GM19395 (cell line): ENCODE results near the gene FHAD1.
A peak's percentile ranks its signal among the peaks of the same experiment; 100 is the strongest.
"Not testable (repeated sequence)": the region's sequence is repeated elsewhere in the genome, so short reads cannot be mapped to it uniquely, and the experiment has no call there.

Experiments used
- ATAC-seq: cut with Tn5 transposase; IDR thresholded peaks from one replicate; pipeline ENCODE4 v1.9.1; 2021; ENCODE audit warnings: mild to moderate bottlenecking, moderate library complexity; ENCODE audit not compliant: unreplicated experiment

Gene FHAD1

DNA sequence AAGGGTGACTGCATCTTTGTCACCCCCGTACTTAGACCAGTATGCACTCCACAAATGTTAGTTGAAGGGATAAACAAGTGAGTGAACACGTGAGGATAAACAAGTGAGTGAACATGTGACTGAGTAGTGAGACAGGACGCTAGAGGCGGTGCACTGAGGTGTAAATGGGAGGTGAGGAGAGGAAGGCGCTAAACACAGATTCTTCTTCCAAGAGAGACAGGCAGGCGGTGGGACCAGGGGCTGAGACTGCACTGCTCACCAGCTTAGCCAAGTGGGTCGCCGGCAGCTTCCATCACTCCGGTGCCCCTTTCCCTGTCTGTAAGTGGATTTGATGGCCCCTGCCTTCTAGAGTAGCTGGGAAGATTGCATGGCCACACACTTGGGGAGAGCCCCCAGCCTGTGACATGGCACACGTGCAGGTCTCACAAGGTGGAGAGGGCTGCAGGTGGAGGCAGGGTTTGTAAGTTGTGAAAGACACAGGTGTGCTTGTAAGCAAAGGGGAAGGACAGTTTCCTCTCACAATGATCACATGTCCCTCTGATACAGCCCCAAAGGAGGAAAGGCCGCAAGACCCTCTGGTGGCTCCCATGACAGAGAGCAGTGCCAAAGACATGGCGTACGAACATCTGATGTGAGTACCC, 115.2 kb downstream of the FHAD1 start:
- ATAC-seq, result no peak

DNA sequence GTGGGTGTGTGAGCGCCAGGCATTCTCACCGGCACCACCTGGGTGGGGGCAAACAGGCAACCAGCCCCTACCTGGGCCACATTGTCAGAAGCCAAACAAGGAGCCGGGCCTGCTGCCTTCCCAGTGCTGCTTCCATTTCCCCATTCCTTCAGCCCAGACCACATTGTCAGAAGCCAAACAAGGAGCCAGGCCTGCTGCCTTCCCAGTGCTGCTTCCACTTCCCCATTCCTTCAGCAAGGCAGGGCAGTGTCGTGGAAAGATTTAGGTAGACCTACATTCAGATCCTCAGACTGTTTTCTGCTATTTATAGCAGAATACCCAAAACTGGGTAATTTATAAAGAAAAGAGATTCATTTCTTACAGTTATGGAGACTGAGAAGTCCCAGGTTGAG, 115.7 kb downstream of the FHAD1 start:
- no peak for ATAC-seq

DNA sequence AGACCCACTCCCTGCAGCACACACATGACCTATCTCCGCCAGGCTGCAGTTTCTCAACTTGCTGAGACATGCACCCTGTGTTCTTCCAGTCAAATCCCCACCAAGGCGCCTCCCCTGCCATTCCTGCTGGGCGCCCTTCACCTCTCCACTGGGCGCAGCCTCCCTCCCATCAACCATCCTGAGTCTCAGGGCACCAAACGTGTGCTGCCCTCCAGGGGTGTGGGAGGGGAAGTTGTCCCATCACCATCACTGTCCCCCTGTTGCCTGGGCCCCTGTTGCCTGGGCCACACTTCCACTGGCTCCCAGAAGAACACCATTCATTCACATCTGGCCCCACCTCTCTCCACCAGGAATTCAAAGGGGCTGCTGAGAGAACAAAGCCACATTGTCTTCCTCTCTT, 117.7 kb downstream of the FHAD1 start:
- no peak for ATAC-seq

DNA sequence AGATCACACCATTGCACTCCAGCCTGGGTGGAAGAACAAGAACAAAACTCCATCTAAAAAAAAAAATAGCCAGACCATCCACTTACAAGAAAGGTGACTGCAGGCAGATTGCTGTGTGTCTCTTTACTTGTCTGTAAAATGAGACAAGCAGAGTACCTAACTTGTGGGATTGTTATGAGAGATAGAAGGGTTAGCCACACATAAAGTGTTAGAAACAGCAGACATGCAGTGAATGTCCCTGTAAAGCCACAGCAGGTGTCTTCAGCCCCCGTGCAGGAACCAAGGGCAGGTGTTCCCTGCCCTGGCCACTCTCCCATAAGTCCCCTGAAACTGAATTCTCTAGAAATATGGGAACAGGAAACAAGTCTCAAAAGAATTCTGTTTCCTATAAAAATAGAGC, 121.9 kb downstream of the FHAD1 start:
- ATAC-seq, result no peak

DNA sequence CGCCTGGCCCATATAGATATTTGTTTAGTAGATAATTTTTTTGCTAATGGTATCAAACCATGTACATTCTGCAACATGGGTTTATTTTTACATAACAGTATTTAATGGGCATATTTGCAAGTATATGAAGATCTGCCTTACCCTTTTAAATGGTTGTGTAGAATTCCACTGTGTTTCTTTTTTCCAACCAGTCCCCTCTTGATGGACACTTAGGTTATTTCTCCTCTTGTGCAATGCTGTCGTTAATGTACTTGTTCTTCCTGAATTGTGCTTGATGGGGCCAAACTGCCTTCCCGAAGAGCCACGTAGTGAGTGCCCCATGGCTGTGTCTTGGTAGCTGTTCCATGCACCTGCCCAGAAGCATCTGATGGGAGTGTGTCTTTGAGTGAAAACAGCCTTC, 123.2 kb downstream of the FHAD1 start:
- no peak for ATAC-seq

DNA sequence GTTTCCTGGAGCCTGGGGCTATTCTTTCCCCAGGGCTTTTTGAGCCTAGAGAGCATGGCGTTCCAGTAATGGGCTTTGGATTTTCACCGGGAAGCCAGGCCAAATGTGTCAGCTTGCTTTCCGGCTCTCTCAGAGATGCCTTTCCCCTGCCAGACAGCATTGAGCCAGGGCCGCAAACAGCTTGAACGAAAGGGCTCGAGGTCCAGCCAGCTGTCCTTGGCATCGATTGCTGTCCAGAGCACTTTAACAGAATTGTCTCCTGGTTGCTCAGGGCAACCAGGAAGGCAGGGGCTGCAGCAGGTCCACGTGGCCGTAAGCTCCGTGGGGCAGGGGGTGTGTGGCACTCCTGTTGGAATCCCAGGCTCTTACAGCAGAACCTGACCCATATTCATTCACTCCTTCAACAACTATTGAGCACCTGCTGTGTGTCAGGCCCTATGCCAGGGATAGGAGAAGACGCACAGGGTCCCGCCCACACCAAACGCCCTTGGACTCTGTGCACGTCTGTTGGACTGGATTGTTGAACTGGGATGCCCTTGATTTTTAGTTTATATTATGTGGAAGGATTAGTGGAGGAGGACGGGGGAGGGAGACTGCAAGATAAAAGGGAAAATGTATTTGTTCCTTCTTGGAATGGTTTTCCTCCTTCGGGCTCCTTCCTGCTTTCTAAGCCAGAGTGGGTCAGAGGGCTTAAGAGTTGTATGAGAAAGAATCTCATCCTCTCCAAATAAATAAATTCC, 123.9 kb downstream of the FHAD1 start:
- ATAC-seq, result no peak

DNA sequence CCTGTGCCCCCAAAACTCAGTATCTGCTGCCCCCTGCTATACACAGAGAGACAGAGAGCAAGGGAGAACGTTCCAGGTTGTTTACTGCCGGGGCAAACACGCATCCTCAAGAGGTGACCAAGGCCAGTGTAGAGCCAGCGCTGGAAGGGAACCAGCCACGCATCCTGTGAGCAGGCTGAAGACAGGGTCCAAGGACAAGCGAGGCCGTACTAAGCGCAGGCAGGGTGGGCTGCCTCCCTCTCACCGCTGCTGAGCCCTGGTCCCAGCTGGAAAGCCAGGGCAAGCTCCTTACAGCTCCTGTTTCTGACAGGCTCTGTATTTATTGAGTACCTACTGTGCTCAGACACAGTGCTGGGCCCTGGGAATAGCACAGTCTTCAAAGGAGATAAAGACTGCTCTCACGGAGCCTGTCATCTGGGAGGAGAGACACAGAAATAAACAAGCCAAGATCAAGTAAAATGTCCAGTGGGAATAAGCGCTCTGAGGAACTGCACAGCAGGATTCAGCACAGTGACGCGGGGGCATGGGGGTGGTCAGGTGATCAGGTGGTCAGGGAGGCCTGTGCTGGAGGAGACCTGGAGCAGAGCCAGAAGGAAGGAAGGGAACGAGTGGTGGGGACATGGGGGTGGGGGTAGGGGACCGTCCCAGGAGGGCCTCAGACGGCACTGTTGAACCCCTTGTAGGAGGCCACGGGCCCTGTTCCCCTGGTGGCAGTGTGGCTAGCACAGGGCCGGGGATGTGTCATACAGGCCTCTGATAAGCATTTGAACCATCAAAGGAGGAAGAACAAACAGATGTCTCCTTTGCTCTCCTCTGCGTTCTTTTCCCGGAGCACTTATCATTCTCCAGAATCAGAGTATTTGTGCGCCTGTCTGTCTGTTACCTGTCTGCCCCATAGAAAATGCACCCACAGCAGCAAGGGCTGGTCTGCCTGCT, 124.9 kb downstream of the FHAD1 start:
- no peak for ATAC-seq

DNA sequence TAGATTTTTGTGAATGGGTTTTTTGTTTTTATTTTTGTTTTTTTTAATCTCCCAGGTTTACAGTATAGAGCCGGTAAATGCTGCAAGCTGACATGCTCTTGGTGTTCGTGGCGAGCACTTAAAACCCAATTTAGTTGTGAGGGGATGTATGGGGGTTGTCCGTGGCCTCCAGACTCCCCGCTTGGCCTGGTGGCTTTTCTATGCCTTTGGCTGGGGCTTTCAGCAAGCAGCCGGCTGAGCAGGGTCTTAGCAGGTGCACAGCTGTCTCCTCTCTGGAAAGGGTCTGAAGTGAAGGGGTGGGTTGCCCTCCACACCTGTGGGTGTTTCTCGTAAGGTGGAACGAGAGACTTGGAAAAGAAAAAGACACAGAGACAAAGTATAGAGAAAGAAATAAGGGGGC, 131.7 kb downstream of the FHAD1 start:
- ATAC-seq, result no peak

DNA sequence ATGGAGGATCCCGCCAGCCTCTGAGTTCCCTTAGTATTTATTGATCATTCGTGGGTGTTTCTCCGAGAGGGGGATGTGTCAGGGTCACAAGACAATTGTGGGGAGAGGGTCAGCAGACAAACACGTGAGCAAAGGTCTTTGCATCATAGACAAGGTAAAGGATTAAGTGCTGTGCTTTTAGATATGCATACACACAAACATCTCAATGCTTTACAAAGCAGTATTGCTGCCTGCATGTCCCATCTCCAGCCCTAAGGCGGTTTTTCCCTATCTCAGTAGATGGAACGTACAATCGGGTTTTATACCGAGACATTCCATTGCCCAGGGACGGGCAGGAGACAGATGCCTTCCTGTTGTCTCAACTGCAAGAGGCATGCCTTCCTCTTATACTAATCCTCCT, 132.1 kb downstream of the FHAD1 start:
- not testable (repeated sequence) for ATAC-seq

DNA sequence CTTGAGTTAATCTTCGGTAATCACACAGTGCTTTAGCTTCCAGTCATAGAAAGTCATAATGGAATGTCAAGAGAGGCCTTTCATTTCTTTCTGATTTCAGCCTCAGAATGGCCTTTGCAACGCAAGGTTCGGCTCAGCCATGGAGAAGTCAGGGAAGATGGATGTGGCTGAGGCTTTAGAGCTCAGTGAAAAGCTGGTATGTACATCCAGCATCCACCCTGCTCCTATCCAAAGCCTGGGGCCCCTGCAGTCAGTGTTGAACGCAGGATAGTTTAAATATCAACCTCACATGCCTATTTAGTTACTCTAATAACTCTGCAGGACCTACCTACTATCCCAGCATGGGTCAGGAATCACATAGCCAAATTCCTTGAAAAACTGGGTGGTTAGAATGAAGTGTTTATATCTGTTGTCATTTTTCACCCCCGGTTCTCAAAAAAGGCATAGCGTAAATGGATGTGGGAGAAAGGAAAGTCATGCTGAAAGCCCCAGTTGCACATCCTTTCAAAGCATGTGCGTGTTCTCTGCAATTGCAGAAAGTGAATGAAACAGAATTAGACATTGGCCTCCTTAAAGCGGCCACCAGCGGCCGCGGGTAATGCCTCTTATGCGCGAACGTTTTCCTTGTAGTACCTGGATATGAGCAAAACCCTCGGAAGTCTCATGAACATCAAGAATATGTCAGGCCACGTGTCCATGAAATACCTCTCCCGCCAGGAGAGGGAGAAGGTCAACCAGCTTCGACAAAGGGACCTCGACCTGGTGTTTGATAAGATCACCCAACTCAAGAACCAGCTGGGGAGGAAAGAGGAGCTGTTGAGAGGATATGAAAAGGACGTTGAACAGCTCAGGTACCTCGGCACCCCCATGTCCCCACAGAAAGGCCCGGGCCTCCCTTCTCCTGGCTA, 133.8 kb downstream of the FHAD1 start:
- ATAC-seq, result no peak

DNA sequence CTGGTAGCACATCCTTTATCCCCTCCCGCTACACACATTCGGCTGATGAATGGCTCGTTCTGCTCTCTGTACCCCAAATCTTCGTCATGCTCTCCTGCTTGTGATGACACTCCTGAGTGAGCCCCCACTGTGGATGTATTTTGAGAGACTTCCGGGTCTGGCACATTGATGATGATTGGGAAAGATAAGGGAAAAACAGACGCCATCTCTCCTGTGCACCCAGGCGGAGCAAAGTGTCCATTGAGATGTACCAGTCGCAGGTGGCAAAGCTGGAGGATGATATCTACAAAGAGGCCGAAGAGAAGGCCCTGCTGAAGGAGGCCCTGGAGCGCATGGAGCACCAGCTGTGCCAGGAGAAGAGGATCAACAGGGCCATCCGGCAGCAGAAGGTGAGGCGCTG, 134.8 kb downstream of the FHAD1 start:
- ATAC-seq, result no peak

DNA sequence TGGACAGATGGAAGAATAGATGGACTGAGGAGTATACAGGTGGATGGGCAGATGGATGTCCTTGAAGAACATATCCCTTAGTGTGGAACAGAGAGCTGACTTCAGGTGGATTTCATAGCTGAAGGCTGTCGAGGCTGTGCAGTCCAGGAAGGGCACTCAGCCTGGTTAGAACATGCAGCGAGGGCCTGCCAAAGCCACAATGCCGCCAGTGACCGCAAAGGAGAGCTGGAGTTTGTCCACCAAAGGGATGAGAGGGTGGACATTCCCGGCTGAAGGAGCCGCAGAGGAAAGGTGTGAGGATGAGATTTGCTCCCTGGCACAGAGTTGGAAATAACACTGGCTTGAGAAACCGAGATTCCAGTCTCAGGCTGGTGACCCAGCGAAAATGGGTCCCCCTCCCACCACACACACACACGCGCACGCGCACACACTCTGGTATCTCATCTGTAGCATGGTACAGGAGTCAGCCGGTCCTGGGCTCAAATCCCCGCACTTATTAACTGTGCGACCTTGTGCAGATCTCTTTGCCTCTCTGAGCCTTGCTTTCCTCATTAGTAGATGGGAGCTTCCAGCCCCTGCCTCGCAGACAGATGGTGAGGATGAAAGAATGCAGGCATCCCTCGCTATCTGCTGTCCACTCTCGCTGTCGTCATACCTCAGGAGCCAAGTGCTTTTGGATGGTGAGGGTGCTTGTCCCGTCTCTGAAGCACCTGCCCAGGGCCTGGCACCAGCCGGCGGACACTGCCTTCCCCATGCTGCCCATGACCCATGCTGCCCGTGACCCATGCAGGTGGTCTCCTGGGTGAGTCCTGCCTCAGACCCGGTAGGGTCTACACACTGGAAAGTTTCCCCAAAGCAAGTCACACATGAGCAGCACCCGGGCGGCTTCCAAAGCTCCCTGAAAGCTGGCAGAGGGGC, 135.8 kb downstream of the FHAD1 start:
- ATAC-seq, result no peak

DNA sequence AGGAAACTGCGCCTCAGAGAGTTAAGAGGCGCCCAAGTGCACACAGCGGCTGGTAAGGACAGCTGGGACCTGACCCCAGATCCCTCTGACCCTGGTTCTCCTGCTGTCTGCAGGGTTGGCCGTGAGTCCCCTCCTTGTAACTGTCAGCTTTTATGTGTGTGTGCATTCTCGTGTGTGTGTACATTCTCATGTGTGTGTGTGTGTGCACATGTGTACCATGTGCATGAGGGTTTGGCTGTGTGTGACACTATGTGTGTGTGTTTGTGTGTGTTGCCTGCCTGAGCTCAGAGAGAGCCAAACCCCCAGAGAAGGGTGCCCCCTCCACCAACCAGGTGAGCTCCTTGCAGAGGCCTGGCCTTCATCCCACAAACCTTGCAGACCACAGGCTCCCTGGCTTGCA, 136.8 kb downstream of the FHAD1 start:
- no peak for ATAC-seq

DNA sequence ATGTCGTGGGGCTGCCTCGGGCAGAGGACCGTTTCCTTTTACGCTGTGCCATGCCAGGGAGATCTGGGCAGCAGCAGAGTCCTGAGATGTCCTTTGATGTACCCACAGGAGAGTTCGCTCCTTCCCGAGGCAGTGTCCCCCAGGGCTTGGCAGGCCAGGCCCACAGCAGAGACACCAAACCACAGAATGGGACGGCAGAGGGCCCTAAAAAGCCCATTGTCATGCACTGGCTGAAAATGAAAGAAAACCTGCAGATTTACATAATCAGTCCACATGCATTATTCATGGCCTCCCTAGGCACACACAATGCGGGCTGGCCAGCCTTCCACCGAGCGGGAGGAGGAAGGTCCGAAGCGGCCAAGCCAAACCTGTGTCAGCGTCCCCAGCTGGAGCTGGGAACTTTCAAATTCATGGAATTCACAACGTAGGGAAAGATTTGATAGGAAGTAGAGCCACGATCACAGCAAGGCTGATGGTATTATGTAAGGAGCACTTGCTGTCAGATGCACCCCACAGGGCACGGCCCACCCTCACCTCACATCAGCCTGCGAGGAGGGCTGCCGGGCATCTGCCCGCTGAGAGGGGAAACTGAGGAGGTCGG, 137.4 kb downstream of the FHAD1 start:
- ATAC-seq, result peak; percentile 76

DNA sequence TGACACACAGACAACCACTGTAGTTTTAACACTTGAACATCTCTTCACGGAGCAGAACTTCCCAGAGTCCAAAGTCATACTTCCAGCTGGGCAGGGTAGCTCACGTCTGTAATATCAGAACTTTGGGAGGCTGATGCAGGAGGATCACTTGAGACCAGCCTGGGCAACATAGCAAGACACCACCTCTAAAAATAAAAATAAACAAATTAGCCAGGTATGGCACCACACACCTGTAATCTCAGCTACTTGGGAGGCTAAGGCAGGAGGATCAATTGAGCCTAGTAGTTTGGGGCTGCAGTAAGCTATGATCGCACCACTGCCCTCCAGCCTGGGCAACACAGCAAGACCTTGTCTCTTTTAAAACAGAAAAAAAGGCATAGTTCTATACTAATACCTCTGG, 138.4 kb downstream of the FHAD1 start:
- ATAC-seq, result no peak

DNA sequence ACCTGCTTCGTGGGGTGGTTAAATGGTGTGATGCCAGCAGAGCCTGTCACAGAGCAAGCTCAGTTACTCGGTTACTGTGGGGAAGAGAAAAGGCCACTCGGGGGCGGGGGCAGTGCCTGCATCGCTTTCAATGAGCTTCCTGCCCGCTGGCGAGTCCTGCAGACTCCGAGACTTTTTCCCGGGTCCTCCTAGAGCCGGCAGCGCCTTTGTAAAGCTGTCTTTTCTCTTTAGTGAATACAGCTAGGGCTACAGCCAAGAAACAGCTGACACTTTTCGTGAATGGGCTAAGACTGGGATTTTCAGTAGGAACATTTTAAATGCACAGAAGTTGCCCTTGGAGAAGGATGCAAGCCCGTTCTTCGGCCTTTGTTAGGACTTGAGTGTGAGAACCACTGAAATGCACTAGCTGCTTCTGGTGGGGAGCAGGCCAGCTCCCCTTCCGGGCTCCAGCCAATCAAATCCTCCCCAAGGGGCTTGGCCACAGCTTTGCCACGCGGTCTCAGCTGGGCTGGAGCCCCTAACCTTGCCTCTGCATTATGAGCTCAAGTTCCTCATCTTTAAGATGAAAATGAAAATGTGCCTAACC, 139.2 kb downstream of the FHAD1 start:
- no peak for ATAC-seq

DNA sequence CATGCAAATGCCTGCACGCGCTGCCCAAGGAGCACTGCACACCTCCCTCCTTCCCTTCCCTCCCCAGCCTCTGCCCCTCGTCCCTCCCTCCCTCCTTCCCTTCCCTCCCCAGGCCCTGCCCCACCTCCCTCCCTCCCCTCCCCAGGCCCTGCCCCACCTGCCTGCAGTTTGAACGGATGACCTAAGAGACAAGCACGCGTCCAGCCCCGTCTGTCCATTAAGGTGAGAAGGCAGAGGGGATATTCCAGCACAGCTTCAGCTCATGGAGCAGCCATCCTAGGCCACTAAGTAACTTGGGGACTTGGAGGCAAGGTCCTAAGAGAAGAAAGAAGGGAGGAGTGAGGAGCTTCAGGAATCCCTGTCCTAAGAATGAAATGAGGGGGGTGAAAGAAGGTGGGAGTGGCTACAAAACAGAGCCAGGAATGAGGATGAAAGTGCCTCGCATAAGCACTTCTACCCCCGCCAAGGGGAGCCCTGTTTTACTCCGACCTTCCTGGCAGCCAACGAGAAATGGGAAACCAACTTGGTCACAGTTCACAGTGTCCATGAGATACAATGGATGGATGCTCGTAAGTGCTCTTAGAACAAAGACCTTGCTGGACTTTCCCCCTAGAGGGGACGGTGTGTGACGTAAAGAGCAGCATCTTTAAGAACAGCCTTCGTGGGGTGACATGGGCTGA, 141.3 kb downstream of the FHAD1 start:
- no peak for ATAC-seq

DNA sequence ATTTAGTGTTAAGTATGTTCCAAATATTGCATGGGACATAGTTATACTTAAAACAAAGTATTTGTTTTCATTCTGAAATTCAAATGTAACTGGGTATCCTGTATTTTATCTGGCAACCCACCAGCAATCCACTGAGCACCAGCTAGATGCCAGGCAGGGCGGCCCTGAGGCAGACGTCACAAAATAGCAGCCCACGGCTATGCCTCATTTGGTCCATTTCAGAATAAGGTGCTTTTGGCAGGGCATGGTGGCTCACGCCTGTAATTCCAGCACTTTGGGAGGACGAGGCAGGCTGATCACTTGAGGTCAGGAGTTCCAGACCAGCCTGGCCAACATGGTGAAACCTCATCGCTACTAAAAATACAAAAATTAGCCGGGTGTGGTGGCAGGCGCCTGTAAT, 142.8 kb downstream of the FHAD1 start:
- ATAC-seq, result not testable (repeated sequence)
